HG03039 (cell line): ENCODE data around the gene CAPZB.

ENCODE experiments used
- ATAC-seq: cut with Tn5 transposase; IDR thresholded peaks from one replicate; pipeline ENCODE4 v1.9.1; 2021; ENCODE audit warnings: mild to moderate bottlenecking, moderate library complexity; ENCODE audit not compliant: unreplicated experiment

CAPZB gene

GRCh38 chr1:19449454-19450228 is 35.7 kb downstream of the CAPZB start:
- no peak for ATAC-seq

- ATAC-seq: no peak
These were observed 36.6 kb downstream of the CAPZB start for GRCh38 chr1:19448491-19449439.

- ATAC-seq: no peak
These were observed 37.8 kb downstream of the CAPZB start for GRCh38 chr1:19447550-19447949.

GRCh38 chr1:19445417-19446342 is 39.7 kb downstream of the CAPZB start:
- no peak for ATAC-seq

- ATAC-seq: no peak
These were observed 40.9 kb downstream of the CAPZB start for GRCh38 chr1:19444296-19445021.

GRCh38 chr1:19443326-19443725 is 42.0 kb downstream of the CAPZB start:
- no peak for ATAC-seq

GRCh38 chr1:19442154-19443096 is 42.9 kb downstream of the CAPZB start:
- no peak for ATAC-seq

GRCh38 chr1:19441048-19441780 is 44.1 kb downstream of the CAPZB start:
- ATAC-seq: no peak

- ATAC-seq: no peak
These were observed 45.7 kb downstream of the CAPZB start for GRCh38 chr1:19439464-19440171.

GRCh38 chr1:19438516-19439195 is 46.7 kb downstream of the CAPZB start:
- ATAC-seq: no peak

GRCh38 chr1:19437891-19438294 is 47.4 kb downstream of the CAPZB start:
- ATAC-seq: no peak

- ATAC-seq: no peak
These were observed 48.4 kb downstream of the CAPZB start for GRCh38 chr1:19436716-19437476.

GRCh38 chr1:19435851-19436455 is 49.4 kb downstream of the CAPZB start:
- no peak for ATAC-seq

- ATAC-seq: no peak
These were observed 50.2 kb downstream of the CAPZB start for GRCh38 chr1:19435181-19435580.

GRCh38 chr1:19433719-19433998 is 51.7 kb downstream of the CAPZB start:
- no peak for ATAC-seq
